ENCODE measurements around the gene KRT36. TPM values are rescaled to one million over a fixed set of nuclear protein-coding genes. Genes with fewer than 3 reads are reported as not detected.

The KRT36 gene
- total RNA-seq, 1 donor from 2014 or later: not detected

DNA sequence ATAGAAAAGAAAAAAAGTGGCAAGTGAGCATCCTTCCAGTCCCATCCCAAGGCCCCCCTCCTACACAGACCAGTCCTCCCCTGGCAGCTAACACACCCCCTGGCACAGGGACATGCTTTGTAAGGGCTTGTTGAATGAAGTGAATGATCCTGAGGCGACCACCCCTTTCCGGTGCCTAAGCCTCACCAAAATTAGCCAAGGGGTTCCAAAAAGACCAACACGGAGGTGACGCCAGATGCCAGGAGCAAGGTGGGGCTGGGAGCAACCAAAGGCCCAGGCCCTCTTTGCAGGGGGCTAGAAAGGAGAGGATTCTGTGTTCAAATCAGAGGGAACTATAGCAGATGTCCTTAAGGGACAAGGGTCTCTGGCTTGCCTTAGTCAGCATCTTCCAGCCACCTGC, 14.3 kb downstream of the KRT36 start:
- Mint-ChIP-seq H3K4me3 (no peak overlapping the region), H3K4me1 (no peaks in the 10 kb centered on the region), H3K9me3 (peaks cover 5% of the 10 kb centered on the region), H3K27ac (no peak overlapping the region), H3K36me3 (no peaks in the 10 kb centered on the region), H3K27me3 (ENCODE audit: insufficient read depth, low read depth) (no peaks in the 10 kb centered on the region)
- Histone ChIP-seq H3F3A (ENCODE audit: low read depth) (no peaks in the 10 kb centered on the region), H3K4me3 (no peak overlapping the region), H3K4me1 (no peaks in the 10 kb centered on the region), H3K9me3 (ENCODE audit: low read depth) (no peaks in the 10 kb centered on the region), H3K9ac (no peak overlapping the region), H3K36me3 (no peaks in the 10 kb centered on the region), H3K4me2 (no peak overlapping the region), H3K27ac (no peak overlapping the region), H3K79me2 (ENCODE audit: low read depth) (no peaks in the 10 kb centered on the region), H3K27me3 (no peaks in the 10 kb centered on the region), H4K20me1 (ENCODE audit: low read depth) (no peaks in the 10 kb centered on the region), H2AFZ (replicated peaks) (no peak overlapping the region)
- TF ChIP-seq EZH2 (IDR thresholded peaks at IDR 0.05) (no peak), EZH2phosphoT487 (IDR thresholded peaks at IDR 0.05) (no peak)
- TF ChIP-seq, protein P1, sequence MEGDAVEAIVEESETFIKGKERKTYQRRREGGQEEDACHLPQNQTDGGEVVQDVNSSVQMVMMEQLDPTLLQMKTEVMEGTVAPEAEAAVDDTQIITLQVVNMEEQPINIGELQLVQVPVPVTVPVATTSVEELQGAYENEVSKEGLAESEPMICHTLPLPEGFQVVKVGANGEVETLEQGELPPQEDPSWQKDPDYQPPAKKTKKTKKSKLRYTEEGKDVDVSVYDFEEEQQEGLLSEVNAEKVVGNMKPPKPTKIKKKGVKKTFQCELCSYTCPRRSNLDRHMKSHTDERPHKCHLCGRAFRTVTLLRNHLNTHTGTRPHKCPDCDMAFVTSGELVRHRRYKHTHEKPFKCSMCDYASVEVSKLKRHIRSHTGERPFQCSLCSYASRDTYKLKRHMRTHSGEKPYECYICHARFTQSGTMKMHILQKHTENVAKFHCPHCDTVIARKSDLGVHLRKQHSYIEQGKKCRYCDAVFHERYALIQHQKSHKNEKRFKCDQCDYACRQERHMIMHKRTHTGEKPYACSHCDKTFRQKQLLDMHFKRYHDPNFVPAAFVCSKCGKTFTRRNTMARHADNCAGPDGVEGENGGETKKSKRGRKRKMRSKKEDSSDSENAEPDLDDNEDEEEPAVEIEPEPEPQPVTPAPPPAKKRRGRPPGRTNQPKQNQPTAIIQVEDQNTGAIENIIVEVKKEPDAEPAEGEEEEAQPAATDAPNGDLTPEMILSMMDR (IDR thresholded peaks at IDR 0.05): no peak
- no peak for DNase-seq (ENCODE audit: low spot score)

DNA sequence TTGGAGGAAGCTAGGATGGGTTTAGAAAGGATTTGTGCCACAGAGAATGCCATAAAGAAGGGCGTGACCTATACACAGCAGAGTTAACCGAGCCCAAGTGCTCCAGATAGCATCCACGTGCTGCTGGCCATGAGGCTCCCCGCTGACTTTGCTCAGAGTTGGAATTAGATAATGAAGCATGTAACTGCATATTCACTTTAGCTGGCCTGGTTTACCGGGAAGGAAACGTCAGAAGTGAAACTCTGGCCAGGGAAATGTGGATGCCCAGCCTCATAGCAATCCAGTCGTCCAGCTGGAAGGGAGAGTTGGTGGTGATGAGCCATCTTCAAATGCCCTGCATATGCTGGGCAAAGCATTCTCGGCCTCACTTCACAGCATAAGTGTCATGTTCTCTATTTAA, 14.8 kb downstream of the KRT36 start:
- TF ChIP-seq, protein P1 (IDR thresholded peaks at IDR 0.05): no peak
- no peak for TF ChIP-seq EZH2 (IDR thresholded peaks at IDR 0.05)
- no peak for TF ChIP-seq EZH2phosphoT487 (IDR thresholded peaks at IDR 0.05)
- Histone ChIP-seq H3K79me2 (ENCODE audit: low read depth) (no peaks in the 10 kb centered on the region), H3K9me3 (ENCODE audit: low read depth) (no peaks in the 10 kb centered on the region), H3K27ac (no peak overlapping the region), H3K36me3 (no peaks in the 10 kb centered on the region), H3K4me3 (no peak overlapping the region), H3K4me2 (no peak overlapping the region), H2AFZ (replicated peaks) (no peak overlapping the region), H3F3A (ENCODE audit: low read depth) (no peaks in the 10 kb centered on the region), H3K27me3 (no peaks in the 10 kb centered on the region), H3K9ac (no peak overlapping the region), H3K4me1 (no peaks in the 10 kb centered on the region), H4K20me1 (ENCODE audit: low read depth) (no peaks in the 10 kb centered on the region)
- Mint-ChIP-seq H3K9me3 (peaks cover 5% of the 10 kb centered on the region), H3K27ac (no peak overlapping the region), H3K4me3 (no peak overlapping the region), H3K27me3 (ENCODE audit: insufficient read depth, low read depth) (no peaks in the 10 kb centered on the region), H3K4me1 (no peaks in the 10 kb centered on the region), H3K36me3 (no peaks in the 10 kb centered on the region)
- DNase-seq (ENCODE audit: low spot score): no peak

DNA sequence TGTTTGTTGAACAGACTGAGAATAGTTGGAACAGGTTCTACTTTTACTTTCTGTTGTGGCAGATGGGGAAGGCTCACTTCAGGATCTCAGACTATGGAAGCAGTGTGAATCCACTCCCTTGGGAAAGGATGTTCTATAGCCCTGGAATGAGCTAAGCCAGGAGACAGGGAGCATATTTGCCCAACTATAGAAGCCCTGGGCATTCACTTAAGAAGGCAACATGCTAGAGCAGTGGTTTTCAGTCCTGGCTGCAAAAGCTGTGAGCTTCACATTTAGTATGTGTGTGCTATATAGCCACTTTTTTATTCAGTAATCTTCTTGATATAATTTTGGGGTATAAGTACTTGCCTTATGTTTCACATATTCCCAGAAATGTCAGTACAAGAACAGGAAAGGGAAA, 21.4 kb downstream of the KRT36 start:
- no peaks in the 10 kb centered on the region for H3K27me3 Mint-ChIP-seq (ENCODE audit: insufficient read depth, low read depth)
- no peak for DNase-seq (ENCODE audit: low spot score)
- Histone ChIP-seq H3K27ac (no peak overlapping the region), H3F3A (ENCODE audit: low read depth) (no peaks in the 10 kb centered on the region), H3K79me2 (ENCODE audit: low read depth) (no peaks in the 10 kb centered on the region), H4K20me1 (ENCODE audit: low read depth) (no peaks in the 10 kb centered on the region), H3K9ac (no peak overlapping the region), H3K4me3 (no peak overlapping the region), H3K9me3 (ENCODE audit: low read depth) (no peaks in the 10 kb centered on the region), H3K4me1 (no peaks in the 10 kb centered on the region), H3K36me3 (no peaks in the 10 kb centered on the region), H2AFZ (replicated peaks) (no peak overlapping the region), H3K4me2 (no peak overlapping the region), H3K27me3 (no peaks in the 10 kb centered on the region)
- H3K4me1 Mint-ChIP-seq: no peaks in the 10 kb centered on the region
- no peak overlapping the region for H3K27ac Mint-ChIP-seq
- H3K9me3 Mint-ChIP-seq: peaks cover 8% of the 10 kb centered on the region
- TF ChIP-seq EZH2phosphoT487 (IDR thresholded peaks at IDR 0.05) (no peak), EZH2 (IDR thresholded peaks at IDR 0.05) (no peak)
- TF ChIP-seq, protein P1 (IDR thresholded peaks at IDR 0.05): no peak
- no peaks in the 10 kb centered on the region for H3K36me3 Mint-ChIP-seq
- no peak overlapping the region for H3K4me3 Mint-ChIP-seq

Measured in neural progenitor cell (in vitro differentiated cells).